MM.1S (cell line): Measurements from ENCODE around the gene AKAP6.
"Not testable (repeated sequence)": the region's sequence is repeated elsewhere in the genome, so short reads cannot be mapped to it uniquely, and the experiment has no call there.

Experiments used
- DNase-seq: peaks from one replicate; pipeline ENCODE4 v3.0.0-alpha.2; 2015
- H2AFZ ChIP-seq: fragments of 300-600 bp; sonication (generic); 2 replicates; pipeline ENCODE4 v1.6.0; 2016; ENCODE audit warnings: antibody characterized with exemption, low read length
- H3F3A ChIP-seq: fragments of 300-600 bp; sonication (generic); 2 replicates; pipeline ENCODE4 v1.6.1; 2016; ENCODE audit warnings: mild to moderate bottlenecking, antibody characterized with exemption, low read length, moderate library complexity, mixed read lengths; ENCODE audit not compliant: insufficient read depth
- H3K27ac ChIP-seq: fragments of 300-600 bp; sonication (generic); 2 replicates; pipeline ENCODE4 v1.5.1; 2016; ENCODE audit warnings: mild to moderate bottlenecking, low read length
- H3K27me3 ChIP-seq: fragments of 300-600 bp; sonication (generic); replicated peaks from 2 replicates; pipeline ENCODE4 v1.6.0; 2016; ENCODE audit warnings: low read length; ENCODE audit not compliant: insufficient read depth
- H3K36me3 ChIP-seq: fragments of 300-600 bp; sonication (generic); replicated peaks from 2 replicates; pipeline ENCODE4 v1.6.1; 2016; ENCODE audit warnings: mild to moderate bottlenecking, low read length, mixed read lengths; ENCODE audit not compliant: insufficient read depth
- H3K4me1 ChIP-seq: fragments of 300-600 bp; sonication (generic); 2 replicates; pipeline ENCODE4 v1.6.1; 2016; ENCODE audit warnings: low read length, mixed read lengths
- H3K4me2 ChIP-seq: fragments of 300-600 bp; sonication (generic); 2 replicates; pipeline ENCODE4 v1.6.0; 2016; ENCODE audit warnings: low read depth, low read length
- H3K4me3 ChIP-seq: fragments of 300-600 bp; sonication (generic); 2 replicates; pipeline ENCODE4 v1.5.1; 2016; ENCODE audit warnings: low read length, mixed read lengths
- H3K79me2 ChIP-seq: fragments of 300-600 bp; sonication (generic); 2 replicates; pipeline ENCODE4 v1.6.1; 2016; ENCODE audit warnings: mixed run types, low read length, mixed read lengths
- H3K9ac ChIP-seq: fragments of 300-600 bp; sonication (generic); 2 replicates; pipeline ENCODE4 v1.6.1; 2016; ENCODE audit warnings: low read length, mixed read lengths
- H3K9me2 ChIP-seq: fragments of 300-600 bp; sonication (generic); replicated peaks from 2 replicates; pipeline ENCODE4 v1.6.1; 2016; ENCODE audit warnings: mild to moderate bottlenecking, low read length, mixed read lengths; ENCODE audit not compliant: insufficient read depth
- H3K9me3 ChIP-seq: fragments of 300-600 bp; sonication (generic); replicated peaks from 2 replicates; pipeline ENCODE4 v1.6.1; 2016; ENCODE audit warnings: mild to moderate bottlenecking, low read length, mixed read lengths; ENCODE audit not compliant: insufficient read depth
- H4K20me1 ChIP-seq: fragments of 300-600 bp; sonication (generic); 2 replicates; pipeline ENCODE4 v1.6.1; 2016; ENCODE audit warnings: mild to moderate bottlenecking, low read length, moderate library complexity, mixed read lengths; ENCODE audit not compliant: insufficient read depth
- CTCF ChIP-seq: fragments of 300-600 bp; sonication (generic); IDR thresholded peaks from 2 replicates; pipeline ENCODE4 v1.5.1; 2016; ENCODE audit warnings: antibody characterized with exemption, low read length, mixed read lengths
- EZH2 ChIP-seq: fragments of 300-600 bp; sonication (generic); optimal IDR thresholded peaks from 2 replicates; pipeline ENCODE3; 2017; ENCODE audit warnings: low read depth, mild to moderate bottlenecking, antibody characterized with exemption, low read length, mixed read lengths
- EZH2phosphoT487 ChIP-seq: fragments of 300-600 bp; sonication (generic); IDR thresholded peaks from 2 replicates; pipeline ENCODE4 v1.6.1; 2018; ENCODE audit warnings: antibody characterized with exemption, low read length

AKAP6 gene

GRCh38 chr14:32460267-32460666 lies 131.2 kb downstream of the AKAP6 start:
- Histone ChIP-seq H3K36me3 (no peaks in the 10 kb centered on the region), H3K4me2 (no peak overlapping the region), H3K4me3 (no peak overlapping the region), H3K79me2 (no peaks in the 10 kb centered on the region), H3K9ac (no peak overlapping the region), H2AFZ (no peak overlapping the region), H4K20me1 (no peaks in the 10 kb centered on the region), H3F3A (no peaks in the 10 kb centered on the region), H3K27ac (no peak overlapping the region), H3K4me1 (no peaks in the 10 kb centered on the region), H3K9me2 (no peaks in the 10 kb centered on the region), H3K27me3 (no peaks in the 10 kb centered on the region), H3K9me3 (no peaks in the 10 kb centered on the region)
- TF ChIP-seq CTCF (no peak), EZH2 (no peak), EZH2phosphoT487 (no peak)
- DNase-seq, result no peak

GRCh38 chr14:32462553-32462952 lies 133.5 kb downstream of the AKAP6 start:
- H3K4me2 ChIP-seq, H3K79me2 ChIP-seq, H2AFZ ChIP-seq, H3K9me3 ChIP-seq, H4K20me1 ChIP-seq, H3K9me2 ChIP-seq, H3K4me3 ChIP-seq, H3K36me3 ChIP-seq, DNase-seq, H3K27me3 ChIP-seq, H3K4me1 ChIP-seq, H3F3A ChIP-seq, H3K27ac ChIP-seq, H3K9ac ChIP-seq: not testable (repeated sequence)

- Histone ChIP-seq H3K27ac (no peak overlapping the region), H3F3A (no peaks in the 10 kb centered on the region), H3K79me2 (no peaks in the 10 kb centered on the region), H3K9me2 (no peaks in the 10 kb centered on the region), H3K9me3 (no peaks in the 10 kb centered on the region), H3K4me1 (no peaks in the 10 kb centered on the region), H4K20me1 (no peaks in the 10 kb centered on the region), H3K27me3 (no peaks in the 10 kb centered on the region), H3K4me3 (no peak overlapping the region), H2AFZ (no peak overlapping the region), H3K4me2 (no peak overlapping the region), H3K9ac (no peak overlapping the region), H3K36me3 (no peaks in the 10 kb centered on the region)
- TF ChIP-seq CTCF, result no peak
- no peak for TF ChIP-seq EZH2phosphoT487
- no peak for DNase-seq
Measured at GRCh38 chr14:32468955-32469354, 139.9 kb downstream of the AKAP6 start.

GRCh38 chr14:32469388-32470160 lies 140.5 kb downstream of the AKAP6 start:
- no peak overlapping the region for H3K27ac ChIP-seq
- H3K79me2 ChIP-seq, result no peaks in the 10 kb centered on the region
- peak; percentile 24 for DNase-seq
- H3K4me3 ChIP-seq, result no peak overlapping the region
- H4K20me1 ChIP-seq, result no peaks in the 10 kb centered on the region
- no peak overlapping the region for H3K9ac ChIP-seq
- no peaks in the 10 kb centered on the region for H3K9me2 ChIP-seq
- no peaks in the 10 kb centered on the region for H3K4me1 ChIP-seq
- H3K9me3 ChIP-seq, result no peaks in the 10 kb centered on the region
- no peak overlapping the region for H2AFZ ChIP-seq
- no peak overlapping the region for H3K4me2 ChIP-seq
- H3F3A ChIP-seq, result no peaks in the 10 kb centered on the region
- H3K36me3 ChIP-seq, result no peaks in the 10 kb centered on the region
- TF ChIP-seq CTCF (peak; percentile 35), EZH2 (no peak)
- no peaks in the 10 kb centered on the region for H3K27me3 ChIP-seq
